Fibroblast of skin of right quadriceps (primary cell): ENCODE data around the gene ELL.
"Not testable (repeated sequence)": the region's sequence is repeated elsewhere in the genome, so short reads cannot be mapped to it uniquely, and the experiment has no call there.

Source experiments
- DNase-seq: peaks from one replicate; pipeline ENCODE4 v3.0.0-alpha.2; 2013

Gene ELL

GRCh38 chr19:18521692-18522123 is at the start of gene ELL:
Gene ELL (minus strand): TSS chr19:18522070. CDS start chr19:18522055, 15 bp downstream.
- no peak for DNase-seq

- DNase-seq, result no peak
Observed at GRCh38 chr19:18568367-18568766, 46.5 kb upstream of the ELL start.

GRCh38 chr19:18566953-18567352 is 45.1 kb upstream of the ELL start:
- no peak for DNase-seq

- peak; percentile 51 for DNase-seq
Observed at GRCh38 chr19:18562086-18562485, 40.2 kb upstream of the ELL start.

GRCh38 chr19:18559685-18560084 is 37.8 kb upstream of the ELL start:
- no peak for DNase-seq

- no peak for DNase-seq
Observed at GRCh38 chr19:18558604-18559003, 36.7 kb upstream of the ELL start.

- DNase-seq, result no peak
Observed at GRCh38 chr19:18558202-18558555, 36.3 kb upstream of the ELL start.

- DNase-seq, result peak; percentile 98
Observed at GRCh38 chr19:18557411-18558201, 35.7 kb upstream of the ELL start, which contains the start of gene KXD1. Gene KXD1 (plus strand): TSS chr19:18557870. CDS start chr19:18562057, 4,187 bp downstream.

- DNase-seq, result no peak
Observed at GRCh38 chr19:18551631-18552030, 29.8 kb upstream of the ELL start.

- peak; percentile 66 for DNase-seq
Observed at GRCh38 chr19:18543814-18544475, 22.1 kb upstream of the ELL start.

- DNase-seq, result peak; percentile 84
Observed at GRCh38 chr19:18542941-18543813, 21.3 kb upstream of the ELL start, which contains the start of gene FKBP8. Gene FKBP8 (minus strand): TSS chr19:18543573. CDS start chr19:18541970, 1,603 bp downstream.

GRCh38 chr19:18541992-18542940 is 20.4 kb upstream of the ELL start:
- no peak for DNase-seq

- DNase-seq, result no peak
Observed at GRCh38 chr19:18541258-18541991, 19.6 kb upstream of the ELL start.

- DNase-seq, result not testable (repeated sequence)
Observed at GRCh38 chr19:18540200-18540599, 18.3 kb upstream of the ELL start.

- no peak for DNase-seq
Observed at GRCh38 chr19:18539372-18539771, 17.5 kb upstream of the ELL start.

- DNase-seq, result no peak
Observed at GRCh38 chr19:18538115-18538514, 16.2 kb upstream of the ELL start.

- DNase-seq, result no peak
Observed at GRCh38 chr19:18537431-18537830, 15.6 kb upstream of the ELL start.

GRCh38 chr19:18536475-18536874 is 14.6 kb upstream of the ELL start:
- DNase-seq, result no peak

GRCh38 chr19:18533058-18533457 is 11.2 kb upstream of the ELL start:
- no peak for DNase-seq

- no peak for DNase-seq
Observed at GRCh38 chr19:18532168-18532890, 10.5 kb upstream of the ELL start.

- no peak for DNase-seq
Observed at GRCh38 chr19:18531485-18531884, 9.6 kb upstream of the ELL start.
